HG02938 (cell line): ENCODE results near the gene ATP5PD.
"Not testable (repeated sequence)": the region's sequence is repeated elsewhere in the genome, so short reads cannot be mapped to it uniquely, and the experiment has no call there.

Experiments
- ATAC-seq: cut with Tn5 transposase; IDR thresholded peaks from one replicate; pipeline ENCODE4 v1.9.1; 2021; ENCODE audit warnings: mild to moderate bottlenecking, moderate library complexity; ENCODE audit not compliant: unreplicated experiment

Gene ATP5PD

GRCh38 chr17:75059369-75060345 lies 12.9 kb upstream of the ATP5PD start:
- ATAC-seq: no peak

- no peak for ATAC-seq
These were observed 5.2 kb upstream of the ATP5PD start for GRCh38 chr17:75051941-75052340.

- no peak for ATAC-seq
These were observed 2.9 kb upstream of the ATP5PD start for GRCh38 chr17:75049706-75050105.

GRCh38 chr17:75049057-75049456 lies 2.3 kb upstream of the ATP5PD start:
- no peak for ATAC-seq

GRCh38 chr17:75048249-75048878 lies 1.6 kb upstream of the ATP5PD start:
- no peak for ATAC-seq

GRCh38 chr17:75047398-75048098 lies 779 bp upstream of the ATP5PD start:
- peak; percentile 4 for ATAC-seq

GRCh38 chr17:75045946-75046406 lies 793 bp downstream of the ATP5PD start:
- ATAC-seq: not testable (repeated sequence)

GRCh38 chr17:75044716-75045115 lies 2.1 kb downstream of the ATP5PD start:
- no peak for ATAC-seq

GRCh38 chr17:75043789-75044188 lies 3.0 kb downstream of the ATP5PD start:
- not testable (repeated sequence) for ATAC-seq

GRCh38 chr17:75041656-75042280 lies 5.0 kb downstream of the ATP5PD start:
- no peak for ATAC-seq

- ATAC-seq: no peak
These were observed 7.5 kb downstream of the ATP5PD start for GRCh38 chr17:75039238-75039637.

GRCh38 chr17:75036643-75037268 lies 10.0 kb downstream of the ATP5PD start:
- ATAC-seq: no peak

GRCh38 chr17:75034236-75034908 lies 12.4 kb downstream of the ATP5PD start:
- ATAC-seq: peak; percentile 39

- ATAC-seq: peak; percentile 42
These were observed 13.2 kb downstream of the ATP5PD start for GRCh38 chr17:75033346-75034235.

GRCh38 chr17:75032720-75033280 lies 14.0 kb downstream of the ATP5PD start:
- no peak for ATAC-seq

- ATAC-seq: no peak
These were observed 14.6 kb downstream of the ATP5PD start for GRCh38 chr17:75031972-75032719.

- no peak for ATAC-seq
These were observed 16.6 kb downstream of the ATP5PD start for GRCh38 chr17:75030161-75030560.

- ATAC-seq: not testable (repeated sequence)
These were observed 20.1 kb downstream of the ATP5PD start for GRCh38 chr17:75026650-75027049.
